Astrocyte (in vitro differentiated cells and primary cell): Measurements from ENCODE around the gene ZBTB22.
"Not testable (repeated sequence)": the region's sequence is repeated elsewhere in the genome, so short reads cannot be mapped to it uniquely, and the experiment has no call there.

ENCODE experiments used
- EZH2 ChIP-seq: IDR thresholded peaks from 2 replicates; pipeline ENCODE4 v1.6.1; 2012; ENCODE audit warnings: mild to moderate bottlenecking, low read length, inconsistent platforms; ENCODE audit not compliant: insufficient read depth
- TF ChIP-seq, protein P1 (sequence below): IDR thresholded peaks from 2 replicates; pipeline ENCODE4 v1.5.1; 2011; ENCODE audit warnings: low read depth, mild to moderate bottlenecking, inconsistent platforms, low read length, moderate library complexity; ENCODE audit not compliant: insufficient read depth

DNA sequence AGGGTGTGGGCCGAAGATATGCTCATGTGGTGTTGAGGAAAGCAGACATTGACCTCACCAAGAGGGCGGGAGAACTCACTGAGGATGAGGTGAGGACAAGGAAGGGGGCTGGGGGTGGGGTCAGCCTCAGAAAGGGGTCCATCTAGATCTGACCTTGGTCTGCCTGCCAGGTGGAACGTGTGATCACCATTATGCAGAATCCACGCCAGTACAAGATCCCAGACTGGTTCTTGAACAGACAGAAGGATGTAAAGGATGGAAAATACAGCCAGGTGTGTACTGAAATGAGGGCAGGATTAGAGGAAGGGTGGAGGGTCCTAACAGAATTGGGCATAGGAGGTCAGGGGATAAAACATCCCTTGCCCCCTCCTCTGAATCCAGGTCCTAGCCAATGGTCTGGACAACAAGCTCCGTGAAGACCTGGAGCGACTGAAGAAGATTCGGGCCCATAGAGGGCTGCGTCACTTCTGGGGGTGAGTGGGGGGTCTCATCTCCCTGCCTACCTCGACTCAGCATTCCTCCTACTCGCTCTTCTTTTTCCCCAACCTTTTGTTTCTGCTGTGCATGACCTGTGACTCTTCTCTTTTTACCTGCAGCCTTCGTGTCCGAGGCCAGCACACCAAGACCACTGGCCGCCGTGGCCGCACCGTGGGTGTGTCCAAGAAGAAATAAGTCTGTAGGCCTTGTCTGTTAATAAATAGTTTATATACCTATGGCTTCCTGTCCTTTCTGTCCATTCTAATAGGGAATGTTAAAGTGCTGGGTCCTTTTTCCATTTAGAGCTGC lies 41.6 kb downstream of the ZBTB22 start:
- not testable (repeated sequence) for TF ChIP-seq EZH2
- TF ChIP-seq, protein P1, sequence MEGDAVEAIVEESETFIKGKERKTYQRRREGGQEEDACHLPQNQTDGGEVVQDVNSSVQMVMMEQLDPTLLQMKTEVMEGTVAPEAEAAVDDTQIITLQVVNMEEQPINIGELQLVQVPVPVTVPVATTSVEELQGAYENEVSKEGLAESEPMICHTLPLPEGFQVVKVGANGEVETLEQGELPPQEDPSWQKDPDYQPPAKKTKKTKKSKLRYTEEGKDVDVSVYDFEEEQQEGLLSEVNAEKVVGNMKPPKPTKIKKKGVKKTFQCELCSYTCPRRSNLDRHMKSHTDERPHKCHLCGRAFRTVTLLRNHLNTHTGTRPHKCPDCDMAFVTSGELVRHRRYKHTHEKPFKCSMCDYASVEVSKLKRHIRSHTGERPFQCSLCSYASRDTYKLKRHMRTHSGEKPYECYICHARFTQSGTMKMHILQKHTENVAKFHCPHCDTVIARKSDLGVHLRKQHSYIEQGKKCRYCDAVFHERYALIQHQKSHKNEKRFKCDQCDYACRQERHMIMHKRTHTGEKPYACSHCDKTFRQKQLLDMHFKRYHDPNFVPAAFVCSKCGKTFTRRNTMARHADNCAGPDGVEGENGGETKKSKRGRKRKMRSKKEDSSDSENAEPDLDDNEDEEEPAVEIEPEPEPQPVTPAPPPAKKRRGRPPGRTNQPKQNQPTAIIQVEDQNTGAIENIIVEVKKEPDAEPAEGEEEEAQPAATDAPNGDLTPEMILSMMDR = not testable (repeated sequence)
